Memory B cell (primary cell): ENCODE results near the gene PDP2.

Experiments used
- ATAC-seq: fragments of 150-1000 bp; cut with Tn5 transposase; 2 replicates; pipeline ENCODE4 v1.10.0; 2021; ENCODE audit warnings: low read depth, mild to moderate bottlenecking, moderate library complexity
- DNase-seq, 2 donors: peaks; one replicate each; pipeline ENCODE4 v3.0.0; 2022; ENCODE audit warnings: low spot score in 2 of 2
- H3K27ac Mint-ChIP-seq: one replicate; pipeline ENCODE4 v1.8.0; 2022; ENCODE audit warnings: mild to moderate bottlenecking, moderate library complexity, mixed read lengths
- H3K27me3 Mint-ChIP-seq: one replicate; pipeline ENCODE4 v1.8.0; 2022; ENCODE audit warnings: mixed read lengths
- H3K36me3 Mint-ChIP-seq: one replicate; pipeline ENCODE4 v1.8.0; 2022; ENCODE audit warnings: mild to moderate bottlenecking, mixed read lengths
- H3K4me1 Mint-ChIP-seq: one replicate; pipeline ENCODE4 v1.8.0; 2022; ENCODE audit warnings: mixed read lengths
- H3K4me3 Mint-ChIP-seq: one replicate; pipeline ENCODE4 v1.8.0; 2022; ENCODE audit warnings: mild to moderate bottlenecking, moderate library complexity, mixed read lengths
- H3K9me3 Mint-ChIP-seq: one replicate; pipeline ENCODE4 v1.8.0; 2022; ENCODE audit warnings: mixed read lengths

The PDP2 gene

GRCh38 chr16:66908116-66908515 lies 27.8 kb downstream of the PDP2 start:
- DNase-seq: no peak
- peaks cover 10% of the 10 kb centered on the region for H3K27me3 Mint-ChIP-seq
- no peaks in the 10 kb centered on the region for H3K9me3 Mint-ChIP-seq
- no peaks in the 10 kb centered on the region for H3K4me1 Mint-ChIP-seq
- H3K27ac Mint-ChIP-seq: no peak overlapping the region
- H3K36me3 Mint-ChIP-seq: no peaks in the 10 kb centered on the region
- ATAC-seq: no peak
- no peak overlapping the region for H3K4me3 Mint-ChIP-seq

- no peak overlapping the region for H3K4me3 Mint-ChIP-seq
- H3K9me3 Mint-ChIP-seq: no peaks in the 10 kb centered on the region
- no peaks in the 10 kb centered on the region for H3K36me3 Mint-ChIP-seq
- no peak overlapping the region for H3K27ac Mint-ChIP-seq
- H3K4me1 Mint-ChIP-seq: no peaks in the 10 kb centered on the region
- no peak for DNase-seq
- peaks cover 11% of the 10 kb centered on the region for H3K27me3 Mint-ChIP-seq
- no peak for ATAC-seq
These were observed 28.6 kb downstream of the PDP2 start for GRCh38 chr16:66908762-66909559.

GRCh38 chr16:66910175-66910940 lies 30.0 kb downstream of the PDP2 start:
- no peak overlapping the region for H3K4me3 Mint-ChIP-seq
- DNase-seq (no peak), ATAC-seq (no peak)
- no peaks in the 10 kb centered on the region for H3K9me3 Mint-ChIP-seq
- no peaks in the 10 kb centered on the region for H3K4me1 Mint-ChIP-seq
- no peak overlapping the region for H3K27ac Mint-ChIP-seq
- no peaks in the 10 kb centered on the region for H3K36me3 Mint-ChIP-seq
- peaks cover 14% of the 10 kb centered on the region for H3K27me3 Mint-ChIP-seq

- no peaks in the 10 kb centered on the region for H3K36me3 Mint-ChIP-seq
- peaks cover 14% of the 10 kb centered on the region for H3K27me3 Mint-ChIP-seq
- H3K9me3 Mint-ChIP-seq: no peaks in the 10 kb centered on the region
- ATAC-seq: no peak
- no peak for DNase-seq
- H3K4me1 Mint-ChIP-seq: no peaks in the 10 kb centered on the region
- no peak overlapping the region for H3K4me3 Mint-ChIP-seq
- H3K27ac Mint-ChIP-seq: no peak overlapping the region
These were observed 30.8 kb downstream of the PDP2 start for GRCh38 chr16:66911112-66911511.

- peaks cover 14% of the 10 kb centered on the region for H3K27me3 Mint-ChIP-seq
- no peak overlapping the region for H3K27ac Mint-ChIP-seq
These were observed 31.5 kb downstream of the PDP2 start for GRCh38 chr16:66911801-66912200.

GRCh38 chr16:66913081-66913480 lies 32.8 kb downstream of the PDP2 start:
- Mint-ChIP-seq H3K36me3 (no peaks in the 10 kb centered on the region), H3K9me3 (no peaks in the 10 kb centered on the region), H3K27ac (no peak overlapping the region), H3K4me1 (no peaks in the 10 kb centered on the region), H3K4me3 (no peak overlapping the region), H3K27me3 (peaks cover 14% of the 10 kb centered on the region)
- ATAC-seq (no peak), DNase-seq (no peak)

More at GRCh38 chr16:66911801-66912200, 31.5 kb downstream of the PDP2 start:
- no peaks in the 10 kb centered on the region for H3K36me3 Mint-ChIP-seq
- ATAC-seq: no peak
- H3K9me3 Mint-ChIP-seq: no peaks in the 10 kb centered on the region
- H3K4me1 Mint-ChIP-seq: no peaks in the 10 kb centered on the region
- DNase-seq: no peak
- H3K4me3 Mint-ChIP-seq: no peak overlapping the region

GRCh38 chr16:66913711-66914110 lies 33.4 kb downstream of the PDP2 start:
- H3K27me3 Mint-ChIP-seq: peaks cover 14% of the 10 kb centered on the region
- H3K36me3 Mint-ChIP-seq: no peaks in the 10 kb centered on the region
- no peak overlapping the region for H3K4me3 Mint-ChIP-seq
- H3K4me1 Mint-ChIP-seq: no peaks in the 10 kb centered on the region
- no peak for ATAC-seq
- no peak for DNase-seq
- no peaks in the 10 kb centered on the region for H3K9me3 Mint-ChIP-seq
- H3K27ac Mint-ChIP-seq: no peak overlapping the region

- H3K4me3 Mint-ChIP-seq: no peak overlapping the region
- H3K36me3 Mint-ChIP-seq: no peaks in the 10 kb centered on the region
These were observed 34.2 kb downstream of the PDP2 start for GRCh38 chr16:66914541-66914940.

GRCh38 chr16:66915041-66915440 lies 34.7 kb downstream of the PDP2 start:
- no peaks in the 10 kb centered on the region for H3K9me3 Mint-ChIP-seq
- no peak for ATAC-seq
- H3K36me3 Mint-ChIP-seq: no peaks in the 10 kb centered on the region

More at GRCh38 chr16:66914541-66914940, 34.2 kb downstream of the PDP2 start:
- no peaks in the 10 kb centered on the region for H3K9me3 Mint-ChIP-seq
- DNase-seq: no peak
- H3K27ac Mint-ChIP-seq: no peak overlapping the region
- no peak for ATAC-seq
- H3K27me3 Mint-ChIP-seq: peaks cover 18% of the 10 kb centered on the region
- H3K4me1 Mint-ChIP-seq: no peaks in the 10 kb centered on the region

GRCh38 chr16:66916518-66916917 lies 36.2 kb downstream of the PDP2 start:
- H3K9me3 Mint-ChIP-seq: no peaks in the 10 kb centered on the region
- peaks cover 14% of the 10 kb centered on the region for H3K27me3 Mint-ChIP-seq
- no peaks in the 10 kb centered on the region for H3K4me1 Mint-ChIP-seq
- no peaks in the 10 kb centered on the region for H3K36me3 Mint-ChIP-seq
- H3K4me3 Mint-ChIP-seq: no peak overlapping the region
- ATAC-seq (no peak), DNase-seq (no peak)
- H3K27ac Mint-ChIP-seq: no peak overlapping the region

More at GRCh38 chr16:66915041-66915440, 34.7 kb downstream of the PDP2 start:
- no peak for DNase-seq
- Mint-ChIP-seq H3K27me3 (peaks cover 14% of the 10 kb centered on the region), H3K27ac (no peak overlapping the region), H3K4me3 (no peak overlapping the region), H3K4me1 (no peaks in the 10 kb centered on the region)

- DNase-seq (no peak), ATAC-seq (no peak)
- Mint-ChIP-seq H3K4me3 (no peak overlapping the region), H3K4me1 (no peaks in the 10 kb centered on the region), H3K9me3 (no peaks in the 10 kb centered on the region), H3K27me3 (peaks cover 10% of the 10 kb centered on the region), H3K36me3 (no peaks in the 10 kb centered on the region), H3K27ac (no peak overlapping the region)
These were observed 37.4 kb downstream of the PDP2 start for GRCh38 chr16:66917741-66918140.

- no peaks in the 10 kb centered on the region for H3K9me3 Mint-ChIP-seq
- ATAC-seq (no peak), DNase-seq (no peak)
- no peaks in the 10 kb centered on the region for H3K36me3 Mint-ChIP-seq
- no peak overlapping the region for H3K4me3 Mint-ChIP-seq
- peaks cover 12% of the 10 kb centered on the region for H3K27me3 Mint-ChIP-seq
- H3K4me1 Mint-ChIP-seq: no peaks in the 10 kb centered on the region
- no peak overlapping the region for H3K27ac Mint-ChIP-seq
These were observed 38.0 kb downstream of the PDP2 start for GRCh38 chr16:66918355-66918754.

- Mint-ChIP-seq H3K36me3 (no peaks in the 10 kb centered on the region), H3K27me3 (peaks cover 17% of the 10 kb centered on the region), H3K4me3 (no peak within 1 kb of the TSS), H3K27ac (no peak within 1 kb of the TSS), H3K9me3 (no peaks in the 10 kb centered on the region), H3K4me1 (peaks cover 4% of the 10 kb centered on the region)
- no peak for DNase-seq
- ATAC-seq: no peak
These were observed 38.7 kb downstream of the PDP2 start, which contains the start of gene CDH16 for GRCh38 chr16:66918803-66919568. CDH16 (minus strand) TSS chr16:66918885; CDS start chr16:66918065, 820 bp downstream.
